ENCODE results near the gene HCRTR2. TPM values are rescaled to one million over a fixed set of nuclear protein-coding genes. Genes with fewer than 3 reads are reported as not detected.

The HCRTR2 gene
- total RNA-seq, 1 experiment from 2014 or later = not detected

DNA sequence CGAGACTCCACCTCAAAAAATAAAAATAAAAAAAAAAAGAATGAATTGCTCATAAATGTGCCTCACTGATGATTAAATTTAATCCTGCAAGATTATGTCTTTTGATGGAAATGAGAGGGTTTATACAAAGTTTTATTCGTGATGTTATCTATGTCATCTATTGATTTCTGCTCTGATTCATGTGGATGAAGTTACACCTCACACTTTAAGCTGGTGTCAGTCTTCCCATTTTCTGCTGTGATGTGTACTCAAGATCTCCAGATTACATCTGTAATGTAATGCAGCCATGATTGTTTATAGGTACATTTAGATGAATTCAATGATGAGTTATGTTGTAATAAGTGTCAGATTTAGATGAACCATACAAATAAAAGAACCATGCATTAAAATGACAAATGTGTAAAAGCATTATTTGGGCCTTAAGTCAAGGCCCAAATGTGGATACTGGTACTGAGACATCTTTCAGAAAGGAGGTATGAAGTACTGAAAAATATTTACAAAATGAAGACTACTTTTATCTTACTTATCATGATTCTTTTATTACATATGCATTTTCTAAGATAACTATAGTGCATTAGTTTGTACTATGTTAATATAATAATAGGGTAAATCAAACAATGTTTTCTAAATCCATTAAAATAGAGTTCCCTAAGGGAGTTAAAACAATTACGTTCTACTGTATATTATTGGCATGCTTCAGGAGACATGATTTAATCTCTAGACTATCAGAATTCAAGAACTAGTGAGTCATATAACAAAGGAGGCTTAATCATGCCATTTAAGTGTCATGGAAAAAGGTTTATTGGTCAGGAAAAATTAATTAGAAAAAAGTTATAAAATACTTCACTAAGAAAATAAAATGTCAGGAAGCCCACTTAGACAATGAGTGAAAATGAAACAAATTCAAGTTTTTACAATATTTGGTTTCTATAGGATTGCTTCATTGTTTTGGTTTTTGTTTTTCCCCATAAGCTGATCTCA, 34.5 kb downstream of the HCRTR2 start:
- CTCF ChIA-PET = interaction anchor here (0.6 kb wide), 2 partner anchors 31 to 158 kb away, joined by 3 to 5 read pairs; no protein-coding TSS in a partner anchor
- no peak overlapping the region for H3K4me3 Mint-ChIP-seq (ENCODE audit: low read depth, unreplicated experiment)
- no peaks in the 10 kb centered on the region for H3K36me3 Mint-ChIP-seq (ENCODE audit: insufficient read depth, unreplicated experiment)
- no peaks in the 10 kb centered on the region for H3K27me3 Mint-ChIP-seq (ENCODE audit: unreplicated experiment)
- H3K9me3 Mint-ChIP-seq (ENCODE audit: low read depth, unreplicated experiment) = no peaks in the 10 kb centered on the region
- intact Hi-C loops (cut with micrococcal nuclease; ENCODE audit: unreplicated experiment) = no loop called here
- no TSS peak for BruUV-seq (replicated peaks)
- TF ChIP-seq, protein P1, sequence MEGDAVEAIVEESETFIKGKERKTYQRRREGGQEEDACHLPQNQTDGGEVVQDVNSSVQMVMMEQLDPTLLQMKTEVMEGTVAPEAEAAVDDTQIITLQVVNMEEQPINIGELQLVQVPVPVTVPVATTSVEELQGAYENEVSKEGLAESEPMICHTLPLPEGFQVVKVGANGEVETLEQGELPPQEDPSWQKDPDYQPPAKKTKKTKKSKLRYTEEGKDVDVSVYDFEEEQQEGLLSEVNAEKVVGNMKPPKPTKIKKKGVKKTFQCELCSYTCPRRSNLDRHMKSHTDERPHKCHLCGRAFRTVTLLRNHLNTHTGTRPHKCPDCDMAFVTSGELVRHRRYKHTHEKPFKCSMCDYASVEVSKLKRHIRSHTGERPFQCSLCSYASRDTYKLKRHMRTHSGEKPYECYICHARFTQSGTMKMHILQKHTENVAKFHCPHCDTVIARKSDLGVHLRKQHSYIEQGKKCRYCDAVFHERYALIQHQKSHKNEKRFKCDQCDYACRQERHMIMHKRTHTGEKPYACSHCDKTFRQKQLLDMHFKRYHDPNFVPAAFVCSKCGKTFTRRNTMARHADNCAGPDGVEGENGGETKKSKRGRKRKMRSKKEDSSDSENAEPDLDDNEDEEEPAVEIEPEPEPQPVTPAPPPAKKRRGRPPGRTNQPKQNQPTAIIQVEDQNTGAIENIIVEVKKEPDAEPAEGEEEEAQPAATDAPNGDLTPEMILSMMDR (IDR thresholded peaks at IDR 0.05; ENCODE audit: unreplicated experiment) = no peak
- no peak for DNase-seq
- no peaks in the 10 kb centered on the region for H3K4me1 Mint-ChIP-seq (ENCODE audit: low read depth, unreplicated experiment)
- H3K27ac Mint-ChIP-seq (ENCODE audit: unreplicated experiment) = no peak overlapping the region

DNA sequence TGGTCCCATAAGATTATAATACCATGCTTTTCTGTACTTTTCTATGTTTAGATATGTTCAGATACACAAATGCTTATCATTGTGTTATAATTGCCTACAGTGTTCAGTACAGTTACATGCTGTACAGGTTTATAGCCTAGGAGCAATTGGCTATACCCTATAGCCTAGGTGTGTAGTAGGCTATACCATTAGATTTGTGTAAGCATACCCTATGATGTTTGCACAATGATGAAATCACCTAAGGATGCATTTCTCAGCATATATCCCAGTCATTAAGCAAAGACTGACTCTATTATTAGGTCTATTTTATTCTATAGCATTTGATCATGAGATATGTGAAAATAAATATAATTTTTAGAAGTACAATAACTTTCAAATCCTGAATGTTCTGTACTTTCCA, 36.6 kb downstream of the HCRTR2 start:
- H3K27me3 Mint-ChIP-seq (ENCODE audit: unreplicated experiment) = no peaks in the 10 kb centered on the region
- CTCF ChIA-PET = no interaction called here
- no peaks in the 10 kb centered on the region for H3K36me3 Mint-ChIP-seq (ENCODE audit: insufficient read depth, unreplicated experiment)
- DNase-seq = no peak
- intact Hi-C loops (cut with micrococcal nuclease; ENCODE audit: unreplicated experiment) = no loop called here
- BruUV-seq (replicated peaks) = no TSS peak
- TF ChIP-seq, protein P1 (IDR thresholded peaks at IDR 0.05; ENCODE audit: unreplicated experiment) = no peak
- H3K9me3 Mint-ChIP-seq (ENCODE audit: low read depth, unreplicated experiment) = no peaks in the 10 kb centered on the region
- no peak overlapping the region for H3K4me3 Mint-ChIP-seq (ENCODE audit: low read depth, unreplicated experiment)
- H3K27ac Mint-ChIP-seq (ENCODE audit: unreplicated experiment) = no peak overlapping the region
- no peaks in the 10 kb centered on the region for H3K4me1 Mint-ChIP-seq (ENCODE audit: low read depth, unreplicated experiment)

- Mint-ChIP-seq H3K4me1 (ENCODE audit: low read depth, unreplicated experiment) (no peaks in the 10 kb centered on the region), H3K27me3 (ENCODE audit: unreplicated experiment) (no peaks in the 10 kb centered on the region), H3K9me3 (ENCODE audit: low read depth, unreplicated experiment) (no peaks in the 10 kb centered on the region), H3K36me3 (ENCODE audit: insufficient read depth, unreplicated experiment) (no peaks in the 10 kb centered on the region), H3K4me3 (ENCODE audit: low read depth, unreplicated experiment) (no peak overlapping the region), H3K27ac (ENCODE audit: unreplicated experiment) (no peak overlapping the region)
- intact Hi-C loops (cut with micrococcal nuclease; ENCODE audit: unreplicated experiment) = no loop called here
- TF ChIP-seq, protein P1 (IDR thresholded peaks at IDR 0.05; ENCODE audit: unreplicated experiment) = no peak
- CTCF ChIA-PET = no interaction called here
- no TSS peak for BruUV-seq (replicated peaks)
- DNase-seq = no peak
Measured at GRCh38 chr6:55212156-55212555, 37.8 kb downstream of the HCRTR2 start.

- Mint-ChIP-seq H3K27ac (ENCODE audit: unreplicated experiment) (no peak overlapping the region), H3K9me3 (ENCODE audit: low read depth, unreplicated experiment) (no peaks in the 10 kb centered on the region), H3K27me3 (ENCODE audit: unreplicated experiment) (no peaks in the 10 kb centered on the region), H3K4me1 (ENCODE audit: low read depth, unreplicated experiment) (no peaks in the 10 kb centered on the region), H3K4me3 (ENCODE audit: low read depth, unreplicated experiment) (no peak overlapping the region), H3K36me3 (ENCODE audit: insufficient read depth, unreplicated experiment) (no peaks in the 10 kb centered on the region)
- CTCF ChIA-PET = no interaction called here
- no peak for DNase-seq
- no TSS peak for BruUV-seq (replicated peaks)
- intact Hi-C loops (cut with micrococcal nuclease; ENCODE audit: unreplicated experiment) = no loop called here
- TF ChIP-seq, protein P1 (IDR thresholded peaks at IDR 0.05; ENCODE audit: unreplicated experiment) = no peak
Measured at GRCh38 chr6:55220961-55221360, 46.6 kb downstream of the HCRTR2 start.

All from Calu3 (cell line).